LNCaP clone FGC (cell line): ENCODE measurements around the gene KIF12.
A peak's percentile ranks its signal among the peaks of the same experiment; 100 is the strongest.

ENCODE experiments used
- DNase-seq: peaks from one replicate; pipeline ENCODE4 v3.0.0-alpha.2; 2011; ENCODE audit warnings: low read depth
- H3K4me3 ChIP-seq: 2 replicates; pipeline ENCODE4 v1.5.1; 2011; ENCODE audit warnings: mild to moderate bottlenecking, low read depth, low read length, control low read depth
- CTCF ChIP-seq: IDR thresholded peaks from 2 replicates; pipeline ENCODE4 v1.5.1; 2012; ENCODE audit warnings: mild to moderate bottlenecking; ENCODE audit not compliant: control insufficient read depth, insufficient read depth; ENCODE audit errors: extremely low read depth

Gene KIF12

GRCh38 chr9:114117996-114118830, 19.1 kb upstream of the KIF12 start:
- no peak overlapping the region for H3K4me3 ChIP-seq
- TF ChIP-seq CTCF = no peak
- peak; percentile 22 for DNase-seq

- no peak for DNase-seq
- TF ChIP-seq CTCF = no peak
- H3K4me3 ChIP-seq = no peak overlapping the region
These were observed 18.5 kb upstream of the KIF12 start for GRCh38 chr9:114117614-114117995.

GRCh38 chr9:114116126-114116747, 17.1 kb upstream of the KIF12 start:
- no peak for DNase-seq
- H3K4me3 ChIP-seq = no peak overlapping the region
- TF ChIP-seq CTCF = no peak

GRCh38 chr9:114115654-114116125, 16.6 kb upstream of the KIF12 start:
- DNase-seq = no peak
- no peak for TF ChIP-seq CTCF
- H3K4me3 ChIP-seq = no peak overlapping the region

- TF ChIP-seq CTCF = no peak
- H3K4me3 ChIP-seq = no peak overlapping the region
- DNase-seq = no peak
These were observed 15.3 kb upstream of the KIF12 start for GRCh38 chr9:114114364-114114763.

- peak; percentile 48 for DNase-seq
- no peak overlapping the region for H3K4me3 ChIP-seq
- TF ChIP-seq CTCF = no peak
These were observed 13.9 kb upstream of the KIF12 start for GRCh38 chr9:114112778-114113584.
